ENCODE data around the gene RASGRF1.

Gene RASGRF1

DNA sequence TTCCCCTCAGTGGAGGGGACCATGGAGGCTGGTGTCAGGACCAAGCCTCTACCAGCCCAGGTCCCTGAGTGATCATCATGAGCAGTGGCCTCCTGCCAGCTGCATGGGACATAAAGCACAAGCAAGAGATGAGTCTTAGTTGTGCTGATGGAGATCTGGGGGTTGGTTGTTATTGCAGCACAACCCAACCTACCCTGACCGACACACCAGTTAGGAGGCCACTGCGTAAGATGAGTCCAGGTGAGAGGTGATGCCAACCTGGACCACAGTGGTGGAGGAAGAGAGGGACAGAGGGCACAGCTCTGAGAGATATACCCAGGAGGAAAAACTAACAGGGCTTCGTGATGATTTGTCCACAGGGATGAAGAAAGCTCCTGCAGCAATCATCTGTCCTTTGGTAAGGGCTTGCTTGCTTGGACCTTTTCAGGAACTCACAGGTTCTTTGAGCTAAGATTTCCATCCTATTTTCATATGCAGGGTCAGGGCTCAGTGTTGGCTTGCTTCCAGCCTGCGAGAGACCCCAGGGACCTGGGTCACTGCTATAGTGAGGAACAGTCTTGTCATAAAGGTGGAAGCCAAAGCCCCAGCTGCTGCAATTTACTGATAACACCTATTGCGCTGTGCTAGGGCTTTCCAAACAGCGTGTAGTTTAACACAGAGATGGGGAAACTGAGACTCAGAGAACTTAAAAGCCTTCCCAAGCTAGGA lies 8.1 kb downstream of the RASGRF1 start:
- in situ Hi-C loops (cut with HindIII; ENCODE audit: low sequenced_read_pairs): no loop called here
- no peak for DNase-seq (ENCODE audit: low read depth, low spot score)
- TF ChIP-seq, protein P1, sequence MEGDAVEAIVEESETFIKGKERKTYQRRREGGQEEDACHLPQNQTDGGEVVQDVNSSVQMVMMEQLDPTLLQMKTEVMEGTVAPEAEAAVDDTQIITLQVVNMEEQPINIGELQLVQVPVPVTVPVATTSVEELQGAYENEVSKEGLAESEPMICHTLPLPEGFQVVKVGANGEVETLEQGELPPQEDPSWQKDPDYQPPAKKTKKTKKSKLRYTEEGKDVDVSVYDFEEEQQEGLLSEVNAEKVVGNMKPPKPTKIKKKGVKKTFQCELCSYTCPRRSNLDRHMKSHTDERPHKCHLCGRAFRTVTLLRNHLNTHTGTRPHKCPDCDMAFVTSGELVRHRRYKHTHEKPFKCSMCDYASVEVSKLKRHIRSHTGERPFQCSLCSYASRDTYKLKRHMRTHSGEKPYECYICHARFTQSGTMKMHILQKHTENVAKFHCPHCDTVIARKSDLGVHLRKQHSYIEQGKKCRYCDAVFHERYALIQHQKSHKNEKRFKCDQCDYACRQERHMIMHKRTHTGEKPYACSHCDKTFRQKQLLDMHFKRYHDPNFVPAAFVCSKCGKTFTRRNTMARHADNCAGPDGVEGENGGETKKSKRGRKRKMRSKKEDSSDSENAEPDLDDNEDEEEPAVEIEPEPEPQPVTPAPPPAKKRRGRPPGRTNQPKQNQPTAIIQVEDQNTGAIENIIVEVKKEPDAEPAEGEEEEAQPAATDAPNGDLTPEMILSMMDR (IDR thresholded peaks at IDR 0.05; ENCODE audit: low read depth, low read length): no peak
- no peak overlapping the region for H3K4me3 ChIP-seq (ENCODE audit: low read depth, low read length)

DNA sequence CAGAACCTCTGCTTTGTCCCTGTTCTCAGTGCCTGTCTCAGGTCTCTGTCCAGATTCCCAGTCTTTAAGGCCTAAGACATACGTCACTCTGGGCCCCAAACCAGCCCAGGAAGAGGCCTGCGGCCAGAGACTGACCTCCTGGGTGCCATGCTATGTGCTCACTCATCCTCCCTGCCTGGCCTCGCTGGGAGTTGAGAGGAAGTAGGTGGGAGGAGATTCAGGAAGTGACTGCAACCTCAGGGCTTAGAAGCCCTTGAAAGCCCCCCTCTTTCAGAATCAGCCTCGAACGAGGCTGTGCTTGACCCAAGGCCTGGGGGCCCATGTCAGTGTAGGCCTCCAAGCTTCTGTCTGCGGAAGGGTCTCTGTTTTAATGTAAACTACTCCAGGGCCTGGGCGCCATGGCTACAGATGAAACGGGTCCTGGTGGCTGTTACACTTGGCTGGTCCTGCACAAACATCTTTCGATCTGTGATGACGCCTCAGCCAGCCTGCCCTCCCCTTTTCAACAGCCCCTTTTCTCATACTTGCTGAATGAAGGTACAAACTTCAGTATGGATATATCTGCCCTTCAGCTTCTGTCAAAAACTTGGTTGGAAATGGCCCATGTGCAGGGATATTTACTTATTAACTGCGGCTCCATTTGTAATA lies 11.7 kb downstream of the RASGRF1 start:
- TF ChIP-seq, protein P1 (IDR thresholded peaks at IDR 0.05; ENCODE audit: low read depth, low read length): no peak
- in situ Hi-C loops (cut with HindIII; ENCODE audit: low sequenced_read_pairs): no loop called here
- no peak overlapping the region for H3K4me3 ChIP-seq (ENCODE audit: low read depth, low read length)
- no peak for DNase-seq (ENCODE audit: low read depth, low spot score)

DNA sequence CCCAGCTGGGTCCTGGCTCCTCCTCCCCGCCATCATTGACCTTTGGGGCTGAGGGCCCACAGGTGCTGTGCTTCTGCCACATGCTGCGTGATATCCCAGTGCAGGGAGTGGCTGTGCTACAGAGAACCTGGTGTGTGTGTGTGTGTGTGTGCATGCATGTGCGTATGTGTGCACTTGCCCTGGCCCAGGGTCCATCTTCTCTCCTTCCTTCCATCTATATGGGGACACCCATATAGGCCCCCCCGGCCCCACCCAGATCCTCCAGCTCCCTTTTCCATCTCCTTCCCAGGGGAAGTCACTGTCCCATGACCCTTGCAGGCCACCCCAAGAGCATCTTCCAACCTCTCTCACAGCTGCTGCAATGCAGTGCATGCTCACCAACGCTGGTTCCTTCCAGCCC lies 12.6 kb downstream of the RASGRF1 start:
- no peak for DNase-seq (ENCODE audit: low read depth, low spot score)
- TF ChIP-seq, protein P1 (IDR thresholded peaks at IDR 0.05; ENCODE audit: low read depth, low read length): no peak
- no peak overlapping the region for H3K4me3 ChIP-seq (ENCODE audit: low read depth, low read length)
- in situ Hi-C loops (cut with HindIII; ENCODE audit: low sequenced_read_pairs): no loop called here

DNA sequence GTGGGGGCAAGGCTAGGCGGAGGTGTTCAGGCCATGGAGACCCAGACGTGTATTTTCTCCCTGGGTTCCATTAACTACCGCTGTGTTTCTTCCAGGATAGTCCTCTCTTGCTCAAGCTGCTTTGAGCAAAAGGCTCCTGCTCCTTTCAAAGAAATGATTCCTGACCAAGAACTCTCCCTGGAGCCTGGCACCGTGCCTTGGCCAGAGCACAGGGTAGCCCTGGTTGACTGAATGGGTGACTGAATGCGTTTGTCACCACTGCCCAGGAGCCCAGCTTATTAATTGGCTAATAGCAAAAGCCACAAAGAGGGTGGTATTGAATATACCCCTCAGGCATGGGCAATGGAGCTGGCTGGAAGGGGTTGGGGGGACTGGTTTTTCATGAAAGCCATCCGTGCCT lies 13.9 kb downstream of the RASGRF1 start:
- in situ Hi-C loops (cut with HindIII; ENCODE audit: low sequenced_read_pairs): no loop called here
- no peak for DNase-seq (ENCODE audit: low read depth, low spot score)
- TF ChIP-seq, protein P1 (IDR thresholded peaks at IDR 0.05; ENCODE audit: low read depth, low read length): no peak
- H3K4me3 ChIP-seq (ENCODE audit: low read depth, low read length): no peak overlapping the region

DNA sequence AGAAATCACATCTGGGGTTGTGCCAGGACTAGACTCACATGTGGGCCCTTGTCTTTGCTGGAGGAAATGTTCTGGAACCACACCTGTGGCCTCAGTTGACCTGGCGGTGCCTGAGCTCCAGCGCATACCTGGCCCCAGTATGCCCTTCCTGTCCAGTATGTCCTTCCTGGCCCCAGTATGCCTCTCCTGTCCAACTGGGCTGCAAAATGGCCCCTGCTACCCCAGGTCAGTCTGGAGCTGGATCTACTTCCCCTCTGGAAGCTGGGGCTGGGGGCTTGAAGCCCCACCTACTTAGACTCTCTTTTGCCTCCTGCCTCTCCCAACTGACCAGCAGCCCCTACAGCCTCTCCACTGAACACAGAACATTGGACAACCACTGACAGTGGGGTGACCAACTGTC lies 15.3 kb downstream of the RASGRF1 start:
- no peak overlapping the region for H3K4me3 ChIP-seq (ENCODE audit: low read depth, low read length)
- no peak for DNase-seq (ENCODE audit: low read depth, low spot score)
- in situ Hi-C loops (cut with HindIII; ENCODE audit: low sequenced_read_pairs): no loop called here
- TF ChIP-seq, protein P1 (IDR thresholded peaks at IDR 0.05; ENCODE audit: low read depth, low read length): no peak

DNA sequence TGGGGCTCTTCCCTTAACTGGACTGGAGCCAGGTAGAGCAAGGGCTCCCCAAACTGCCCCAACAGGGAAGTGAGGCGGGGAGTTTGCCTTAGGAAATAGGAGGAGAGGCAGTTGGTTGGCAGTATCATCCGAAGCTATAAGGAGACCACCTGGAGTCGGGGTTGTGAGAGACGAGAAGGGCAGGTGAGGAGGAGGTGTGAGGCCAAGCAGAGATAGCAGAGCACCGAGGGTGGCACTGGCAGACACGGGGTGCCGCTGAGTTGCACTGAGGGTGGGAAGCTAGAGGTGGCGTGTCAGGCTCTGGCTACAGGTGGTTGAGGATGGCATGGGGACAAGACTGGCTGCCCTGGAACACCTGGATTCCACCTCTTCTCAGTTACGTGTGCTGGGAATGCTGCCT lies 17.2 kb downstream of the RASGRF1 start:
- TF ChIP-seq, protein P1 (IDR thresholded peaks at IDR 0.05; ENCODE audit: low read depth, low read length): no peak
- no peak overlapping the region for H3K4me3 ChIP-seq (ENCODE audit: low read depth, low read length)
- in situ Hi-C loops (cut with HindIII; ENCODE audit: low sequenced_read_pairs): no loop called here
- no peak for DNase-seq (ENCODE audit: low read depth, low spot score)

All from astrocyte of the spinal cord (primary cell).